PFSK-1 (cell line): ENCODE measurements around the gene NLRP3.

Experiments
- FOXP2 ChIP-seq: optimal IDR thresholded peaks from 2 replicates; pipeline ENCODE3; 2011; ENCODE audit warnings: borderline replicate concordance, control low read depth, inconsistent platforms; ENCODE audit not compliant: insufficient read depth; ENCODE audit errors: extremely low read length, extremely low read depth
- POLR2AphosphoS5 ChIP-seq: IDR thresholded peaks from 2 replicates; pipeline ENCODE4 v1.6.1; 2012; ENCODE audit warnings: low read depth, mild to moderate bottlenecking, control low read depth, low read length, moderate library complexity
- REST ChIP-seq, 2 experiments: IDR thresholded peaks; 2 replicates each; pipeline versions ENCODE4 v1.6.1 to v1.8.0; 2011 to 2012; ENCODE audit warnings: low read depth in 2 of 2, low read length in 2 of 2, control low read depth in 1 of 2, inconsistent platforms in 1 of 2, mild to moderate bottlenecking in 1 of 2, moderate library complexity in 1 of 2; ENCODE audit not compliant: insufficient read depth in 1 of 2
- SIN3A ChIP-seq: IDR thresholded peaks from 2 replicates; pipeline ENCODE4 v1.6.1; 2012; ENCODE audit warnings: mild to moderate bottlenecking, low read length, moderate library complexity, borderline replicate concordance; ENCODE audit not compliant: insufficient read depth
- TAF1 ChIP-seq: IDR thresholded peaks from 2 replicates; pipeline ENCODE4 v1.6.1; 2012; ENCODE audit warnings: low read length, control low read depth, borderline replicate concordance; ENCODE audit not compliant: insufficient read depth

GRCh38 chr1:247375747-247376146, 40.2 kb upstream of the NLRP3 start:
- TF ChIP-seq POLR2AphosphoS5, result no peak
- no peak for TF ChIP-seq REST (IDR thresholded peaks at IDR 0.05; ENCODE audit: insufficient read depth in 1 of 2, low read depth in 2 of 2, low read length in 2 of 2)
- TF ChIP-seq TAF1, result no peak
- TF ChIP-seq SIN3A, result no peak
- no peak for TF ChIP-seq FOXP2
